ENCODE measurements around the gene CLCN7. TPM values are rescaled to one million over a fixed set of nuclear protein-coding genes. Genes with fewer than 3 reads are reported as not detected.

Gene CLCN7
- total RNA-seq, 1 experiment from 2014 or later = 64.0 TPM

DNA sequence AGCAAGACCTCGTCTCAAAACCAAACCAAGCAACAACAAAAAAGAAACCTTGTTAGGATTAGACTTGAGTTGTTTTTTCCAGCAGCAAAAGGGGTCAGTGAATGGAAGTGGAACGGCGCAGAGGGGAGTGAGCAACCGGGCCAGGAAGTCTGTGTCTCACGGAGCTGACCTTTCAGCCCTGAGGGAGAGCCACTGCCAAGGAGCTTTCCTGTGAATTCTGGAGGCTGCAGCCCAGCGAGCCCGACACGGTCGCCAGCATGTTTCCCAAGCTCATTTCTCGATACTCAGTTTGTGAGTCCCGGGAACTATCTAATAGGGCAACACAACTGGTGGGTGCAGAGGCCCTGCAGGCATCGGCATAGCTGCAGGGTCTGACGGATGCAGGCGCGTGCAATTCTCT is 37.9 kb upstream of the CLCN7 start:
- Histone ChIP-seq H2AFZ (ENCODE audit: low read depth, low read length, poor library complexity, severe bottlenecking) (no peak overlapping the region), H4K20me1 (ENCODE audit: insufficient read depth) (no peaks in the 10 kb centered on the region), H3K27ac (ENCODE audit: low read depth, low read length) (no peak overlapping the region), H3K4me3 (replicated peaks in 1 of 2; ENCODE audit: low read depth in 1 of 2, low read length in 2 of 2) (no peak overlapping the region), H3K79me2 (ENCODE audit: insufficient read depth, low read length) (no peaks in the 10 kb centered on the region), H3K9me2 (ENCODE audit: insufficient read depth) (no peaks in the 10 kb centered on the region), H3K27me3 (ENCODE audit: insufficient read depth, low read length) (no peaks in the 10 kb centered on the region), H3K9ac (ENCODE audit: low read length) (no peak overlapping the region), H3K9me3 (ENCODE audit: control insufficient read depth in 1 of 2, insufficient read depth in 1 of 2, low read depth in 1 of 2, low read length in 2 of 2) (no peaks in the 10 kb centered on the region), H3K4me1 (ENCODE audit: control insufficient read depth in 1 of 2, insufficient read depth in 2 of 2, low read length in 2 of 2) (no peaks in the 10 kb centered on the region), H3K4me2 (ENCODE audit: low read length) (no peak overlapping the region), H3K36me3 (ENCODE audit: control insufficient read depth in 1 of 2, insufficient read depth in 2 of 2, low read length in 2 of 2) (peaks cover 0 to 3% of the 10 kb centered on the region in 2 experiments; a peak in 1 of 4 replicates)
- DNase-seq (ENCODE audit: low read depth, low spot score) = no peak
- ChIA-PET CTCF (no interaction called here), POLR2A (no interaction called here), RAD21 (ENCODE audit: low non-redundant PET in 1 of 2, low total read pairs in 2 of 2, uncharacterized antibody in 2 of 2, unreplicated experiment in 2 of 2) (no interaction called here)
- TF ChIP-seq SIN3A (IDR thresholded peaks at IDR 0.05; ENCODE audit: low read depth) = no peak
- TF ChIP-seq YY1 (IDR thresholded peaks at IDR 0.05; ENCODE audit: extremely low read depth, insufficient replicate concordance, low read depth, low read length) = no peak
- TF ChIP-seq ZFX (IDR thresholded peaks at IDR 0.05) = no peak
- TF ChIP-seq CBX3 (IDR thresholded peaks at IDR 0.05; ENCODE audit: low read depth) = no peak
- TF ChIP-seq, protein P1, sequence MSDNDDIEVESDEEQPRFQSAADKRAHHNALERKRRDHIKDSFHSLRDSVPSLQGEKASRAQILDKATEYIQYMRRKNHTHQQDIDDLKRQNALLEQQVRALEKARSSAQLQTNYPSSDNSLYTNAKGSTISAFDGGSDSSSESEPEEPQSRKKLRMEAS (IDR thresholded peaks at IDR 0.05) = no peak
- TF ChIP-seq POLR2A (IDR thresholded peaks at IDR 0.05; ENCODE audit: borderline replicate concordance, extremely low read depth, insufficient read depth, insufficient read length) = no peak
- TF ChIP-seq EZH2phosphoT487 (IDR thresholded peaks at IDR 0.05; ENCODE audit: borderline replicate concordance) = no peak
- TF ChIP-seq POLR2AphosphoS5 (IDR thresholded peaks at IDR 0.05; ENCODE audit: low read depth, low read length) = no peak
- TF ChIP-seq SRF (IDR thresholded peaks at IDR 0.05; ENCODE audit: low read depth) = no peak
- TF ChIP-seq, protein P2, sequence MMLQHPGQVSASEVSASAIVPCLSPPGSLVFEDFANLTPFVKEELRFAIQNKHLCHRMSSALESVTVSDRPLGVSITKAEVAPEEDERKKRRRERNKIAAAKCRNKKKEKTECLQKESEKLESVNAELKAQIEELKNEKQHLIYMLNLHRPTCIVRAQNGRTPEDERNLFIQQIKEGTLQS (IDR thresholded peaks at IDR 0.05) = no peak
- TF ChIP-seq, protein P3, sequence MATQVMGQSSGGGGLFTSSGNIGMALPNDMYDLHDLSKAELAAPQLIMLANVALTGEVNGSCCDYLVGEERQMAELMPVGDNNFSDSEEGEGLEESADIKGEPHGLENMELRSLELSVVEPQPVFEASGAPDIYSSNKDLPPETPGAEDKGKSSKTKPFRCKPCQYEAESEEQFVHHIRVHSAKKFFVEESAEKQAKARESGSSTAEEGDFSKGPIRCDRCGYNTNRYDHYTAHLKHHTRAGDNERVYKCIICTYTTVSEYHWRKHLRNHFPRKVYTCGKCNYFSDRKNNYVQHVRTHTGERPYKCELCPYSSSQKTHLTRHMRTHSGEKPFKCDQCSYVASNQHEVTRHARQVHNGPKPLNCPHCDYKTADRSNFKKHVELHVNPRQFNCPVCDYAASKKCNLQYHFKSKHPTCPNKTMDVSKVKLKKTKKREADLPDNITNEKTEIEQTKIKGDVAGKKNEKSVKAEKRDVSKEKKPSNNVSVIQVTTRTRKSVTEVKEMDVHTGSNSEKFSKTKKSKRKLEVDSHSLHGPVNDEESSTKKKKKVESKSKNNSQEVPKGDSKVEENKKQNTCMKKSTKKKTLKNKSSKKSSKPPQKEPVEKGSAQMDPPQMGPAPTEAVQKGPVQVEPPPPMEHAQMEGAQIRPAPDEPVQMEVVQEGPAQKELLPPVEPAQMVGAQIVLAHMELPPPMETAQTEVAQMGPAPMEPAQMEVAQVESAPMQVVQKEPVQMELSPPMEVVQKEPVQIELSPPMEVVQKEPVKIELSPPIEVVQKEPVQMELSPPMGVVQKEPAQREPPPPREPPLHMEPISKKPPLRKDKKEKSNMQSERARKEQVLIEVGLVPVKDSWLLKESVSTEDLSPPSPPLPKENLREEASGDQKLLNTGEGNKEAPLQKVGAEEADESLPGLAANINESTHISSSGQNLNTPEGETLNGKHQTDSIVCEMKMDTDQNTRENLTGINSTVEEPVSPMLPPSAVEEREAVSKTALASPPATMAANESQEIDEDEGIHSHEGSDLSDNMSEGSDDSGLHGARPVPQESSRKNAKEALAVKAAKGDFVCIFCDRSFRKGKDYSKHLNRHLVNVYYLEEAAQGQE (IDR thresholded peaks at IDR 0.05; ENCODE audit: low read depth) = no peak
- TF ChIP-seq EZH2 (IDR thresholded peaks at IDR 0.05) = no peak
- no peak for TF ChIP-seq ELF1 (IDR thresholded peaks at IDR 0.05; ENCODE audit: borderline replicate concordance, low read depth)
- TF ChIP-seq TCF7L2 (IDR thresholded peaks at IDR 0.05; ENCODE audit: borderline replicate concordance, extremely low read depth, insufficient read depth, insufficient read length) = no peak
- no peak for TF ChIP-seq ZNF274 (IDR thresholded peaks at IDR 0.05; ENCODE audit: low read depth, low read length)
- no peak for TF ChIP-seq FOSL1 (IDR thresholded peaks at IDR 0.05; ENCODE audit: low read depth)
- TF ChIP-seq, protein P4, sequence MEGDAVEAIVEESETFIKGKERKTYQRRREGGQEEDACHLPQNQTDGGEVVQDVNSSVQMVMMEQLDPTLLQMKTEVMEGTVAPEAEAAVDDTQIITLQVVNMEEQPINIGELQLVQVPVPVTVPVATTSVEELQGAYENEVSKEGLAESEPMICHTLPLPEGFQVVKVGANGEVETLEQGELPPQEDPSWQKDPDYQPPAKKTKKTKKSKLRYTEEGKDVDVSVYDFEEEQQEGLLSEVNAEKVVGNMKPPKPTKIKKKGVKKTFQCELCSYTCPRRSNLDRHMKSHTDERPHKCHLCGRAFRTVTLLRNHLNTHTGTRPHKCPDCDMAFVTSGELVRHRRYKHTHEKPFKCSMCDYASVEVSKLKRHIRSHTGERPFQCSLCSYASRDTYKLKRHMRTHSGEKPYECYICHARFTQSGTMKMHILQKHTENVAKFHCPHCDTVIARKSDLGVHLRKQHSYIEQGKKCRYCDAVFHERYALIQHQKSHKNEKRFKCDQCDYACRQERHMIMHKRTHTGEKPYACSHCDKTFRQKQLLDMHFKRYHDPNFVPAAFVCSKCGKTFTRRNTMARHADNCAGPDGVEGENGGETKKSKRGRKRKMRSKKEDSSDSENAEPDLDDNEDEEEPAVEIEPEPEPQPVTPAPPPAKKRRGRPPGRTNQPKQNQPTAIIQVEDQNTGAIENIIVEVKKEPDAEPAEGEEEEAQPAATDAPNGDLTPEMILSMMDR (IDR thresholded peaks at IDR 0.05 in 2 of 3, conservative IDR thresholded peaks at IDR 0.05 in 1 of 3; ENCODE audit: borderline replicate concordance in 1 of 3, insufficient read depth in 1 of 3, low read depth in 2 of 3, low read length in 2 of 3) = no peak
- BruUV-seq (replicated peaks) = no TSS peak
- intact Hi-C loops (cut with micrococcal nuclease) = no loop called here
- no peak for ATAC-seq
